ENCODE results near the gene NFS1.

Gene NFS1

DNA sequence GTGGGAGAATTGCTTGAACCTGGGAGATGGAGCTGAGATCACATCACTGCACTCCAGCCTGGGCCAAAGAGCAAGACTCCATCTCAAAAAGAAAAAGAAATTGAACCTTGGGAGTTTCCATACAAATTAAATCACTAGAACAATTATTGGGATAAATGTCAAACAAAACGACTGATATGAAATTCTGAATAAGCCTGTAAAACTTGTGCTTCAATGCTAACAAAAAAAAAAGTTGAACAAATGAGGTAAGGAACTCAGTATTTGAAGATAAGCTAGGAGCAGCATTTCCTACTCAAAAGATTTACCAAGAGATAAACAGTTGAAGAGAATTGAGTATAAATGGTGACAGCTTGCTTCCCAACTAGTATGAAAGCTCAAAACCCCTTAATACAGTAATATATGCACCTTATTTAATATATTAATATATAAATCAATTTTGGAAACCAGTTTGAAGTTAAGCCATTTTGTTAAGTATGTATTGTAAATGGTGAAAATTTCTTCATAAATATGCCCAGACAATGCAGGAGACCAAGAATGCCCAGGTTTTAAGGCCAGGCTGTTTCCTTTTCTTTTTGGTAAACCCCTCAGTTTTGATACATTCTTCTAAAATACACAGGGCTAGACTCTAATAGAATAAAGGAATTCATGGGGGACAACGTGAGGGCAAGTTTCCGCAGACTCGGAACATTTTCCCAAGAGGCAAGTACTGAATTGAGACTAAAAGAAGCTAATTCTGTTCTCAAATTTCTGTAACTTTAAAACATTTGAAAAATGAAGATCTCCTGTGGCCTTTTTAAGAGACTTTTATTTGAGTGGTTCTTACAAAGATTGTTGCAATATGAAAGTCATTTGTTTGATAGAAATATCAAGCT is 3.9 kb upstream of the NFS1 start:
- TF ChIP-seq, protein P1, sequence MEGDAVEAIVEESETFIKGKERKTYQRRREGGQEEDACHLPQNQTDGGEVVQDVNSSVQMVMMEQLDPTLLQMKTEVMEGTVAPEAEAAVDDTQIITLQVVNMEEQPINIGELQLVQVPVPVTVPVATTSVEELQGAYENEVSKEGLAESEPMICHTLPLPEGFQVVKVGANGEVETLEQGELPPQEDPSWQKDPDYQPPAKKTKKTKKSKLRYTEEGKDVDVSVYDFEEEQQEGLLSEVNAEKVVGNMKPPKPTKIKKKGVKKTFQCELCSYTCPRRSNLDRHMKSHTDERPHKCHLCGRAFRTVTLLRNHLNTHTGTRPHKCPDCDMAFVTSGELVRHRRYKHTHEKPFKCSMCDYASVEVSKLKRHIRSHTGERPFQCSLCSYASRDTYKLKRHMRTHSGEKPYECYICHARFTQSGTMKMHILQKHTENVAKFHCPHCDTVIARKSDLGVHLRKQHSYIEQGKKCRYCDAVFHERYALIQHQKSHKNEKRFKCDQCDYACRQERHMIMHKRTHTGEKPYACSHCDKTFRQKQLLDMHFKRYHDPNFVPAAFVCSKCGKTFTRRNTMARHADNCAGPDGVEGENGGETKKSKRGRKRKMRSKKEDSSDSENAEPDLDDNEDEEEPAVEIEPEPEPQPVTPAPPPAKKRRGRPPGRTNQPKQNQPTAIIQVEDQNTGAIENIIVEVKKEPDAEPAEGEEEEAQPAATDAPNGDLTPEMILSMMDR (IDR thresholded peaks at IDR 0.05; ENCODE audit: insufficient read depth, low read length, poor library complexity, severe bottlenecking) = no peak
- Histone ChIP-seq H3K27me3 (replicated peaks; ENCODE audit: control insufficient read depth, insufficient read depth, low read length) (no peaks in the 10 kb centered on the region), H3K4me3 (replicated peaks; ENCODE audit: low read depth, low read length) (no peak overlapping the region), H3K36me3 (ENCODE audit: control insufficient read depth, insufficient read depth, low read length) (peaks cover 11% of the 10 kb centered on the region)
- DNase-seq (ENCODE audit: extremely low read depth, insufficient read length) = no peak

DNA sequence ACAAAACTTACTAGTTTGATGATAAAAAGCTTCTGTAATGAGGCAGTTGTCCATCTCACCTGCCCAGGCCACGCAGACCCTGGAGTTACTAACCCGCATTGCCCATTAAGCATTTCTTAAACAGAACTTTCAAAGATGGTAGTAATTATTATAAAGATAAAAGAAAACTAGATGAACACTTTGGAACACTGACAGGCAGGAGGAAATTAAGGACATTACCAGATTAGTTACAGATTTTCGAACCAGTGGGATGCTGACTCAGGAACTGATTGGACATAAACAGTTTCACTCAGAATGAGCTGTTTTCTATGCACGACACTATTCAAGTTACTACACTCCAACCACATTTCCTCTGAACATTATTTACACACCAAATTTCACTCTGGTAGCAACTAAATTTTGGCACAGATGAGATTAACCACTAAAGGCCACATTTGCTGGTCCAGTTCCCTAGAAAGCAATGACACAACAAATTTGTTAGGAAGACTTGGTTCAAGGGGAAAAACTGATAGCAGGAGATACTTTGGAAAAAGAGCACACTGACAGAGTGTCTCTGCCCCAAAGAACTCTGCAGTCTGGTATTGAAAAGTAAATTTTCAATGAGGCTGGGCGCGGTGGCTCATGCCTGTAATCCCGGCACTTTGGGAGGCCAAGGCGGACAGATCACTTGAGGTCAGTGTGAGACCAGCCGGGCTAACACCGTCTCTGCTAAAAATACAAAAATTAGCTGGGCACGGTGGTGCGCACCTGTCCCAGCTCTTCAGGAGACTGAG is 3.1 kb upstream of the NFS1 start:
- Histone ChIP-seq H3K4me3 (replicated peaks; ENCODE audit: low read depth, low read length) (no peak overlapping the region), H3K36me3 (ENCODE audit: control insufficient read depth, insufficient read depth, low read length) (peaks cover 11% of the 10 kb centered on the region), H3K27me3 (replicated peaks; ENCODE audit: control insufficient read depth, insufficient read depth, low read length) (no peaks in the 10 kb centered on the region)
- TF ChIP-seq, protein P1 (IDR thresholded peaks at IDR 0.05; ENCODE audit: insufficient read depth, low read length, poor library complexity, severe bottlenecking) = no peak
- DNase-seq (ENCODE audit: extremely low read depth, insufficient read length) = no peak

DNA sequence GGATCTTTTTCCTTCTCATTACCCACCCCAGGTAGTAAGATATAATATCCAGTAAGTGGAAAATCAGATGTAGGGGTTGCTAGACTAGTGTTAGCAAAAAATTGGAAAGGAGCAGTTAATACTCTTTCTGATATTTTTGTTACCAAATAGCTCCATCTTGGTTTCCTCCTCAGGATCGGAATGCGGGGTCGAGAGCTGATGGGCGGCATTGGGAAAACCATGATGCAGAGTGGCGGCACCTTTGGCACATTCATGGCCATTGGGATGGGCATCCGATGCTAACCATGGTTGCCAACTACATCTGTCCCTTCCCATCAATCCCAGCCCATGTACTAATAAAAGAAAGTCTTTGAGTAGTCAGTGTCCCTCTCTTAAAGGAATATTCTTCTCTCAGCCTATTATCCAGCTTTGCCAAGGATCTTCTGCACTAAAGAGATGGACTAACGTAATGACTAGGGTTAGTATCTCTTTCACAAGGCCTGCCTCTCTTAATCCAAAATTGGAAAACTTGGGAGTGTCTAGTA is 1.5 kb upstream of the NFS1 start:
- no peak overlapping the region; the same call in 1 of the 2 replicates for H3K4me3 ChIP-seq (replicated peaks; ENCODE audit: low read depth, low read length)
- H3K27me3 ChIP-seq (replicated peaks; ENCODE audit: control insufficient read depth, insufficient read depth, low read length) = no peaks in the 10 kb centered on the region
- H3K36me3 ChIP-seq (ENCODE audit: control insufficient read depth, insufficient read depth, low read length) = peaks cover 11% of the 10 kb centered on the region
- TF ChIP-seq, protein P1 (IDR thresholded peaks at IDR 0.05; ENCODE audit: insufficient read depth, low read length, poor library complexity, severe bottlenecking) = no peak
- DNase-seq (ENCODE audit: extremely low read depth, insufficient read length) = no peak

DNA sequence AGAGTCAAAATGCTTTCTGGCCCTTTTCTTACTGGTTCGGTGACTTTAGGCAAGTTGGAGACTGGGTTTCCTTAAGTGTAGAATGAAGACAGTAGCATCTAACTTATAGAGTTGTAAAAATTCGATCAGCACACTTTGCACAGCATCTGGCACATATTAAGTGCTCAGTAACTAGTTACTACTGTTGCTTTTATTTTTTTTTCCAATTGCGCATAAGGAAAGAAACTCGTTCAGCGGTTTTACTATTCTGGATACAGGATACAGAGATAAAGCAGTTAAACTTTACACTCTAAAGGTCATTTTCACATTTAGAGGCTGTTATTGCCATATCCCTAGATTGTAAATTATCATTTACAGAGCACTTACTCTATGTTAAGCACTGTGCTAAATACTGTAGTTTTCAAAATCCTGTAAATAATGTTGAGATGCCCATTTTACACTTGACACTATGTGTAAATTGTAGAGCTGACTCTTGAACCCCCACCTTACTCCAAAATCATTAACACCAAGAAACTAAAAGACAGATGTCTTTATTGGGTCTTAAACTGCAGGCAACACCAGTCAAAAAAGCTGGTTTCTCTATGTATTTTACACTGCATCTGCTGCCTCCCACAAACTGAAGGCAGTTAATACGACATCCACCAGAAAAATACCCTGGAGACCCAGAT is 939 bp upstream of the NFS1 start:
- TF ChIP-seq, protein P1 (IDR thresholded peaks at IDR 0.05; ENCODE audit: insufficient read depth, low read length, poor library complexity, severe bottlenecking) = no peak
- peaks cover 9% of the 10 kb centered on the region for H3K36me3 ChIP-seq (ENCODE audit: control insufficient read depth, insufficient read depth, low read length)
- DNase-seq (ENCODE audit: extremely low read depth, insufficient read length) = no peak
- no peaks in the 10 kb centered on the region for H3K27me3 ChIP-seq (replicated peaks; ENCODE audit: control insufficient read depth, insufficient read depth, low read length)
- peak overlapping the region; percentile 79 for H3K4me3 ChIP-seq (replicated peaks; ENCODE audit: low read depth, low read length)

DNA sequence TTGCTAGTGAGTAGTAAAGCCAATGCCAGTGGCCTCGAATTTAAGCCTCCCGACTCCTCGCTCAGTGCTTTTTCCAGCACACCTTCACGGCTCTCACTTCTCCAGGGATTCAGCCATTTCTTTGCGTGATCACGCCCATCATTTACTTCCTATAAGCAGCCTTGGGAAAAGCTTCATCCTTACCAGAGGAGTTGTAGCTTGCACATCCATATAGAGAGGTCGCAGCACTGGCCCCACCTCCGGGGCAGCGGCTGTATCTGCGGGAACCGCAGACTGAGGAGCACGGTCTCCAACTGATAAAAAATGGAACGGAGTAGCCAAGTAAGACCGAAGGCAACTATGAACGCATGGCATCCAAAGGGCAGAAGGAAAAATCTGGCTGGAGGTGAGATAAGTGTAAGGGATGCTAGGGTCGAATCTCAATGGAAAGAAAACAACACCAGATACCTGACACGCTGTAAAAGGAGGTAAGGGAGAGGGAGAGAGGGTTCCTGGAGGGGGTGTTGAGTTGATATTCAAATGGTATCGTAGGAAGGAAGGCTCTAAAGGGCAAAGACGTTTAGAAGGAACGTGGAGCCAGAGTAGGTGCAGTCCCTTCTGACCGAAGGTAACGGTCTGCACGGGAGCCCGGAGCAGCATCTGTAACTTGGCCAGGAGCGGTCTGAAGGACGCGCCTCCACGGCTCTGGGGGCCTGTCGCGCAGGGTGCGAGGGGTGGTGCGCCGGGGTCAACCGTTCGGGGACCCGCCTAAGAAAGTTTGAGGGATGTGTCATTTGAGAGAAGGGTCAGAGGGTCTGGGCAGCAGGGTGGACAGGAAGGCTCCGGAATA is 640 bp downstream of the NFS1 start:
- DNase-seq (ENCODE audit: extremely low read depth, insufficient read length) = no peak
- Histone ChIP-seq H3K27me3 (replicated peaks; ENCODE audit: control insufficient read depth, insufficient read depth, low read length) (no peaks in the 10 kb centered on the region), H3K36me3 (ENCODE audit: control insufficient read depth, insufficient read depth, low read length) (peaks cover 6% of the 10 kb centered on the region), H3K4me3 (replicated peaks; ENCODE audit: low read depth, low read length) (peak overlapping the region; percentile 79)
- TF ChIP-seq, protein P1 (IDR thresholded peaks at IDR 0.05; ENCODE audit: insufficient read depth, low read length, poor library complexity, severe bottlenecking) = no peak
